Transverse colon (tissue), 4 donors: ENCODE data around the gene RIMBP2. TPM values are rescaled to one million over a fixed set of nuclear protein-coding genes. Genes with fewer than 3 reads are reported as not detected.

Experiments
- DNase-seq: peaks from one replicate; pipeline ENCODE4 v3.0.0-alpha.2; 2019
- H3K27ac ChIP-seq, 4 donors: fragments of 200-600 bp; sonication (generic); 2 replicates each; pipeline ENCODE4 v1.5.1; 2016 to 2018; ENCODE audit warnings: inconsistent platforms in 4 of 4
- H3K27me3 ChIP-seq: fragments of 200-600 bp; sonication (generic); 2 replicates; pipeline ENCODE4 v1.5.1; 2017; ENCODE audit warnings: inconsistent platforms
- H3K36me3 ChIP-seq, 4 donors: fragments of 200-600 bp; sonication (generic); 2 replicates each; pipeline ENCODE4 v1.5.1; 2017 to 2019; ENCODE audit warnings: inconsistent platforms in 4 of 4
- H3K4me1 ChIP-seq, 4 donors: fragments of 200-600 bp; sonication (generic); 2 replicates each; pipeline ENCODE4 v1.5.1; 2017 to 2020; ENCODE audit warnings: inconsistent platforms in 4 of 4
- H3K4me3 ChIP-seq, 4 donors: fragments of 200-600 bp; sonication (generic); 1 replicate in 1 of 4; 2 replicates in 3 of 4; pipeline versions ENCODE4 v1.5.1 to v1.6.1; 2017 to 2019; ENCODE audit warnings: inconsistent platforms in 4 of 4
- H3K9me3 ChIP-seq, 2 donors: fragments of 200-600 bp; sonication (generic); 2 replicates each; pipeline ENCODE4 v1.5.1; 2017 to 2019; ENCODE audit warnings: inconsistent platforms in 2 of 2
- EP300 ChIP-seq: sonication (generic); formaldehyde crosslinking; IDR thresholded peaks from one replicate; pipeline ENCODE4 v1.6.1; 2017; ENCODE audit warnings: antibody characterized with exemption, low read depth
- POLR2A ChIP-seq: fragments of 450-650 bp; IDR thresholded peaks from one replicate; pipeline ENCODE4 v1.6.1; 2016; ENCODE audit warnings: antibody characterized with exemption, mild to moderate bottlenecking, moderate library complexity
- POLR2AphosphoS5 ChIP-seq, 3 donors: sonication (generic); formaldehyde crosslinking; IDR thresholded peaks; one replicate each; pipeline ENCODE4 v1.6.1; 2016; ENCODE audit warnings: antibody characterized with exemption in 3 of 3
- WGBS, 2 donors: methylation state at CpG; one replicate each; pipeline ENCODE4 v1.1.5; 2018; ENCODE audit warnings: low coverage in 1 of 2; 5-methylcytosine and 5-hydroxymethylcytosine counted together
- in situ Hi-C, 4 donors: fragments of 200-750 bp; cut with MboI; loops; one replicate each; pipeline versions ENCODE4 v1.15.0 to v1.15.1; 2017; ENCODE audit warnings: low sequenced_read_pairs in 3 of 4, low pct_ligation_motif_present in 1 of 4, low pct_unique_long_range_greater_than_20kb in 1 of 4
- intact Hi-C: fragments of 100-400 bp; cut with DNase I; formaldehyde crosslinking; loops from one replicate; pipeline ENCODE4 v1.15.1; 2023; ENCODE audit warnings: low total_unique reads
- total RNA-seq, 4 donors: library from RNA; depleted of rRNA; stranded (reverse); fragments of >200 nt; gene quantifications; one replicate each; pipeline ENCODE4 v1.1.0, GENCODE V29; 2016
- TF ChIP-seq, protein P1 (sequence below), 5 experiments: fragments of 200-600 bp in 3 of 5; fragments of 450-650 bp in 2 of 5; sonication (generic) in 3 of 5; IDR thresholded peaks; 1 replicate in 2 of 5; 2 replicates in 3 of 5; pipeline ENCODE4 v1.5.1; 2016 to 2017; ENCODE audit warnings: antibody characterized with exemption in 5 of 5, inconsistent platforms in 3 of 5, mild to moderate bottlenecking in 2 of 5, moderate library complexity in 1 of 5

RIMBP2 gene
- total RNA-seq, 4 donors from 2014 or later = 2.9 to 17.3 (median 4.3) TPM

DNA sequence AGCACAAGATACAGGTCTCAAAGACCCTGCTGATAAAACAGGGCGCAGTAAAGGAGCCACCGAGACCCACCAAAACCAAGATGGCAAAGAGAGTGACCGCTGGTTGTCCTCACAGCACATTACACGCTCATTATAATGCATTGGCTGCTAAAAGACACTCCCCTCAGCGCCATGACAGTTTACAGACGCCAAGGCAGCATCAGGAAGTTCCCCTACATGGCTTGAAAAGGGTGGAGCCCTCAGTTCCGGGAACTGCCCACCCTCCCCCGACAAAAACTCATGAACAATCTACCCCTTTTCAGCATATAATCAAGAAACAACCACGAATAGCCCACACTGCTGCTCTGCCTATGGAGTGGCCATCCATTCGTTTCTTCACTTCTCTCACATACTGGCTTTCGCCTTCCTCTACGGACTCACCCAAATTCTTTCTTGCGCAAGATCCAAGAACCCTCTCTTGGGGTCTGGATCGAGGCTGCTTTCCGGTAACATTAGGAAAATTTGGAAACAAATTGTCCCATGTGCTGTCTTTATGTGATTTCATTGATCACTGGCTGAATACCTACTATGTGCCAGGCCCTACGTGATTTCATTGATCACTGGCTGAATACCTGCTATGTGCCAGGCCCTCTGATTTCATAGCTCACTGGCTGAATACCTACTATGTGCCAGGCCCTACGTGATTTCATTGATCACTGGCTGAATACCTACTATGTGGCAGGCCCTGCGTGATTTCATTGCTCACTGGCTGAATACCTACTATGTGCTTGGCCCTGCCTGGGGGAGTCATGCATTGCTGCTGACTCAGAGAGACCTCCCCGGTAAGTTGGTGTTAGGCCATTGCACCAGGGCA is 252.1 kb downstream of the RIMBP2 start:
- H3K4me1 ChIP-seq = no peaks in the 10 kb centered on the region
- 69 to 72% methylated on average over 12 to 18 of the region's 19 CpGs for WGBS, 2 donors
- TF ChIP-seq, protein P1, sequence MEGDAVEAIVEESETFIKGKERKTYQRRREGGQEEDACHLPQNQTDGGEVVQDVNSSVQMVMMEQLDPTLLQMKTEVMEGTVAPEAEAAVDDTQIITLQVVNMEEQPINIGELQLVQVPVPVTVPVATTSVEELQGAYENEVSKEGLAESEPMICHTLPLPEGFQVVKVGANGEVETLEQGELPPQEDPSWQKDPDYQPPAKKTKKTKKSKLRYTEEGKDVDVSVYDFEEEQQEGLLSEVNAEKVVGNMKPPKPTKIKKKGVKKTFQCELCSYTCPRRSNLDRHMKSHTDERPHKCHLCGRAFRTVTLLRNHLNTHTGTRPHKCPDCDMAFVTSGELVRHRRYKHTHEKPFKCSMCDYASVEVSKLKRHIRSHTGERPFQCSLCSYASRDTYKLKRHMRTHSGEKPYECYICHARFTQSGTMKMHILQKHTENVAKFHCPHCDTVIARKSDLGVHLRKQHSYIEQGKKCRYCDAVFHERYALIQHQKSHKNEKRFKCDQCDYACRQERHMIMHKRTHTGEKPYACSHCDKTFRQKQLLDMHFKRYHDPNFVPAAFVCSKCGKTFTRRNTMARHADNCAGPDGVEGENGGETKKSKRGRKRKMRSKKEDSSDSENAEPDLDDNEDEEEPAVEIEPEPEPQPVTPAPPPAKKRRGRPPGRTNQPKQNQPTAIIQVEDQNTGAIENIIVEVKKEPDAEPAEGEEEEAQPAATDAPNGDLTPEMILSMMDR (IDR thresholded peaks at IDR 0.05) = no peak
- TF ChIP-seq POLR2AphosphoS5 (IDR thresholded peaks at IDR 0.05) = no peak
- TF ChIP-seq POLR2A = no peak
- no peak for TF ChIP-seq EP300
- H3K27ac ChIP-seq = no peak overlapping the region
- DNase-seq = no peak
- peaks cover 0 to 4% of the 10 kb centered on the region in 2 donors for H3K9me3 ChIP-seq
- no peaks in the 10 kb centered on the region for H3K27me3 ChIP-seq
- in situ Hi-C loops (no loop called here), intact Hi-C loops (no loop called here)
- H3K4me3 ChIP-seq = no peak overlapping the region
- no peaks in the 10 kb centered on the region for H3K36me3 ChIP-seq

DNA sequence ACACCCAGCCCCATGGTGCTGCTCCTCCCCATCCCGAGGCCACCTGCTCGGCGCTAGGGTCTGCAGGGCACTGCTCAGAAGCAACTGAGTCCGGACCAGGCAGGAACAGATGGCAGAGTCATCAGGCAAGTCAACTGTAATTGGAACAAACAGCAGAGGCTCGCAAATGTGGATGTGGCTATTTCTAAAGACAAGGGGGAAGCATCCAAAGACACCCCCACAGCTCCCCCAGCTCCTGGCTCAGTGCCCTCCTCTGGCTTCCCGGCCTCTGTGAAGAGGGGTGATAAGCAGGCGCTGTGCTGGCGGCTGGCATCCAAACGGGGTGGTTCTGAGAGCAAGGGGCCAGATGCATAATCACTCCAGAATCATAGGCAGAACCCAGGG is 252.8 kb downstream of the RIMBP2 start:
- Histone ChIP-seq H3K4me1 (no peaks in the 10 kb centered on the region), H3K4me3 (no peak overlapping the region), H3K27ac (no peak overlapping the region), H3K27me3 (no peaks in the 10 kb centered on the region), H3K9me3 (peaks cover 0 to 4% of the 10 kb centered on the region in 2 donors), H3K36me3 (no peaks in the 10 kb centered on the region)
- intact Hi-C loops (no loop called here), in situ Hi-C loops (no loop called here)
- TF ChIP-seq POLR2A (no peak), POLR2AphosphoS5 (IDR thresholded peaks at IDR 0.05) (no peak), EP300 (no peak)
- TF ChIP-seq, protein P1 (IDR thresholded peaks at IDR 0.05) = no peak
- whole genome bisulfite sequencing, 2 donors = 69% methylated on average over 9 of the region's 9 CpGs; no CpG with 5 or more reads in 1 of the 2 donors
- DNase-seq = no peak

DNA sequence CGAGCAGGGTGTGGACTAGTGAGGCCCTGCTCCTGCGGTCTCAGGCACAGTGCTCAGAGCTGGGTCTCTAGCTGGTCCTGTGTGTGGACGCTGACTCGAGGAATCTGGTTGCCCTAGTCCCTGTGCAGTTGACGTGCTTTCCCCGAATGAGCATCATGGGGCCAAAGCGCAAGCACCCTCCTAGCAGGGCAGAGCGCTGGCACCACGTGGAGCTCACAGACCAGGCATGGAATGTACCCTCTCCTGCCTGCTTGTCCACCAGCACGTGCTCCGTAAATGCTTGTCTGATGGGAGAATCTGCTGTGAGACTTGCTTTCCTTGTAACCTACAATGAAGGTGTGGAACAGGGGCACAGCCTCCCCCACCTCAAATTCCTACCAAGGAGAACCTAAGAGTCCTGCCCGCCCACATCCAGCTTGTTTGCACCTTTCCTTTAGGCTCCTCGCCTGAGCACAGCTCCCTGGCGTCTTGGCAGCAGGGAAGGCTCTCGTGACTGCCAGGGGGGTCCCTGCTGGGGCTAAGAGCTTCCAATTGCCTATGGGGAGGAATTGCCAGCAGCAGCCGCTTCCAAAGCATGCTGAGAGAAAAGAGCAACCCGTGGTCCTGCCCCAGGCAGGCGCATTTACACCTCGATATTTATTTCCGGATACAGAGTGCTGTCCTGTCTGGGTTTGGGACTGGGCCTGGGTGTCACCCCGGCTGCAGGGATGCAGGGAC is 253.4 kb downstream of the RIMBP2 start:
- intact Hi-C loops = no loop called here
- Histone ChIP-seq H3K27me3 (no peaks in the 10 kb centered on the region), H3K4me1 (no peaks in the 10 kb centered on the region), H3K4me3 (no peak overlapping the region), H3K36me3 (no peaks in the 10 kb centered on the region), H3K27ac (no peak overlapping the region), H3K9me3 (peaks cover 0 to 4% of the 10 kb centered on the region in 2 donors)
- 78% methylated on average over 21 of the region's 21 CpGs; no CpG with 5 or more reads in 1 of the 2 donors for WGBS, 2 donors
- no peak for DNase-seq
- in situ Hi-C loops = no loop called here
- TF ChIP-seq POLR2AphosphoS5 (IDR thresholded peaks at IDR 0.05) = no peak
- TF ChIP-seq EP300 = no peak
- no peak for TF ChIP-seq POLR2A
- TF ChIP-seq, protein P1 (IDR thresholded peaks at IDR 0.05) = no peak

DNA sequence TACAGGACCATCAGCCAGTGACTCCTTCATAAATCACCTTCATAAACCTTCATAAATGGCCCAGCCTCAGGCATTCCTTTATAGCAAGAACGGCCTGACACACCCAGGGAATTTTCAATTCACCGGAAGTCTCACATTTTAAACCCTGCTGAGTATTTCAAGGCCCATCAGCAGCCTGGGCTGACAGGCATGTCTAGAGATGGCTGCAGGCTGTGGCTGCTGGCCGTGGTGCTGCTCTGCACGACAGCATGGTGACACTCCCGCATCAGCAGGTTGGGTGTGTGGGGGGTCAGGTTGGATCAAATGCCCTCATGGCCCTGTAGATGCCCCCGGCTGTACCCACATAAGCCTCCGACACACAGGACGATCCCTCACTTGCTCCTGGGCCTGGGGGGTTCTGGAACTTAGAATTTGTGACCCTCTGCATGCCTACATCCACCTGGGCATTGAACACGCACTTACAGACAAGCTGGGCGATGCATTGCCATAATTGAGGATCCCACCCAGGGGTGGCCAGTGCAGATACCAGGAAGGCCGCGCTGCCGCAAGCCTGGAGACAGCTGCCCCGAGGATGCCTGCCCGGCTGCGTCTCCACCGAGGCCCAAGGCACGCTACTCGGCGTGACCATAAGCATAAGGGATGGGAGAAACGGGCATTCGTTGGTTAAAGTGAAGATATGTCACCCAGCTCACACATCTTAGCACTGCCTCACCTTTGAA is 254.1 kb downstream of the RIMBP2 start:
- 86% methylated on average over 20 of the region's 22 CpGs; no CpG with 5 or more reads in 1 of the 2 donors for WGBS, 2 donors
- H3K4me1 ChIP-seq = no peaks in the 10 kb centered on the region
- no peaks in the 10 kb centered on the region for H3K36me3 ChIP-seq
- TF ChIP-seq POLR2A (no peak), EP300 (no peak), POLR2AphosphoS5 (IDR thresholded peaks at IDR 0.05) (no peak)
- TF ChIP-seq, protein P1 (IDR thresholded peaks at IDR 0.05) = no peak
- no peak for DNase-seq
- no peaks in the 10 kb centered on the region for H3K9me3 ChIP-seq
- H3K4me3 ChIP-seq = no peak overlapping the region
- intact Hi-C loops = no loop called here
- in situ Hi-C loops = no loop called here
- H3K27me3 ChIP-seq = no peaks in the 10 kb centered on the region
- H3K27ac ChIP-seq = no peak overlapping the region
